ENCODE results near the gene ACOD1. TPM values are rescaled to one million over a fixed set of nuclear protein-coding genes. Genes with fewer than 3 reads are reported as not detected.

The ACOD1 gene
- total RNA-seq, 4 donors from 2014 or later, result not detected

DNA sequence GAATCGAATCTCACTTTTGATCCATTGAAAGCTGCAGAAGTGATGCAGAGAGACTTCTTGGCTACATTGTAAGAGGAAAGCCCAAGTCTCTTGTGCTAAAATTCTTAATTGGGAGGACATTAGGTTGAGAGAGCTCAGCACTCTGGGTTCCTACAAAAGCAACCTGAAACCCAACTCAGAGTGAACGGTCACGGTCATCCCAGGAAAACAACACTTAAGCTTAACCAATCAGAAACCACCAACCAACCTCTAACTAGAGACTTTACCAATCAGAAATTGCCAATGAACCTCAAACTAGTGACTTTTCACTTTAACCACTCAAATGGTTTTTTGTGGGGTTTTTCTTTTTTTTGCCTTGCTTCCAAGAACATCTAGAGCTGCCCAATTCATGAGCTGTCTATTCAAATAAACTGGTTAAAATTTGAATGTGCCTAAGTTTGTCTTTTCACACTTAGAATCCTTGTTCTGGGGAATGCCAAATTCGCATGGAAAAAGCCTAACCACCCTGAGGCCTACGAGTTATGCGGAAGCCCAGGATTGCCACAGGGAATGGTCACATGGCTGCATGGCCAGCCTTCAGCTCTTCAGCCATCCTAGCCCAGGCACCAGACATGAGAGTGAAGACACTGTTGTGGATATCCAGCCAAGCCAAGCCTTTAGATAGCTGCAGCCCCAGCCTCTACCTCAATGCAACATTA lies 25.8 kb downstream of the ACOD1 start:
- TF ChIP-seq POLR2A (IDR thresholded peaks at IDR 0.05), result no peak
- TF ChIP-seq, protein P1, sequence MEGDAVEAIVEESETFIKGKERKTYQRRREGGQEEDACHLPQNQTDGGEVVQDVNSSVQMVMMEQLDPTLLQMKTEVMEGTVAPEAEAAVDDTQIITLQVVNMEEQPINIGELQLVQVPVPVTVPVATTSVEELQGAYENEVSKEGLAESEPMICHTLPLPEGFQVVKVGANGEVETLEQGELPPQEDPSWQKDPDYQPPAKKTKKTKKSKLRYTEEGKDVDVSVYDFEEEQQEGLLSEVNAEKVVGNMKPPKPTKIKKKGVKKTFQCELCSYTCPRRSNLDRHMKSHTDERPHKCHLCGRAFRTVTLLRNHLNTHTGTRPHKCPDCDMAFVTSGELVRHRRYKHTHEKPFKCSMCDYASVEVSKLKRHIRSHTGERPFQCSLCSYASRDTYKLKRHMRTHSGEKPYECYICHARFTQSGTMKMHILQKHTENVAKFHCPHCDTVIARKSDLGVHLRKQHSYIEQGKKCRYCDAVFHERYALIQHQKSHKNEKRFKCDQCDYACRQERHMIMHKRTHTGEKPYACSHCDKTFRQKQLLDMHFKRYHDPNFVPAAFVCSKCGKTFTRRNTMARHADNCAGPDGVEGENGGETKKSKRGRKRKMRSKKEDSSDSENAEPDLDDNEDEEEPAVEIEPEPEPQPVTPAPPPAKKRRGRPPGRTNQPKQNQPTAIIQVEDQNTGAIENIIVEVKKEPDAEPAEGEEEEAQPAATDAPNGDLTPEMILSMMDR (IDR thresholded peaks at IDR 0.05), result no peak
- DNase-seq (ENCODE audit: low spot score in 2 of 2), result no peak
- intact Hi-C loops (cut with DNase I; ENCODE audit: low total_unique reads), result loop anchor here (10.0 kb wide), 1 partner anchor 1109 kb away; no protein-coding TSS in a partner anchor
- no peak overlapping the region for H3K4me3 ChIP-seq (ENCODE audit: low read depth, poor library complexity, severe bottlenecking)
- 88 to 91% methylated on average over 6 of the region's 6 CpGs for WGBS, 2 donors

GRCh38 chr13:76974618-76974975 lies 26.3 kb downstream of the ACOD1 start:
- TF ChIP-seq, protein P1 (IDR thresholded peaks at IDR 0.05), result no peak
- no peak for TF ChIP-seq POLR2A (IDR thresholded peaks at IDR 0.05)
- DNase-seq (ENCODE audit: low spot score in 2 of 2), result no peak
- H3K4me3 ChIP-seq (ENCODE audit: low read depth, poor library complexity, severe bottlenecking), result no peak overlapping the region
- intact Hi-C loops (cut with DNase I; ENCODE audit: low total_unique reads), result loop anchor here (10.0 kb wide), 1 partner anchor 1110 kb away; no protein-coding TSS in a partner anchor
- WGBS, 2 donors, result 85 to 89% methylated on average over 3 of the region's 3 CpGs

GRCh38 chr13:76975863-76976262 lies 27.6 kb downstream of the ACOD1 start:
- 61 to 74% methylated on average over 6 of the region's 6 CpGs for WGBS, 2 donors
- no peak overlapping the region for H3K4me3 ChIP-seq (ENCODE audit: low read depth, poor library complexity, severe bottlenecking)
- intact Hi-C loops (cut with DNase I; ENCODE audit: low total_unique reads), result loop anchor here (10.0 kb wide), 1 partner anchor 1111 kb away; no protein-coding TSS in a partner anchor
- DNase-seq (ENCODE audit: low spot score in 2 of 2), result no peak
- no peak for TF ChIP-seq POLR2A (IDR thresholded peaks at IDR 0.05)
- TF ChIP-seq, protein P1 (IDR thresholded peaks at IDR 0.05), result no peak

DNA sequence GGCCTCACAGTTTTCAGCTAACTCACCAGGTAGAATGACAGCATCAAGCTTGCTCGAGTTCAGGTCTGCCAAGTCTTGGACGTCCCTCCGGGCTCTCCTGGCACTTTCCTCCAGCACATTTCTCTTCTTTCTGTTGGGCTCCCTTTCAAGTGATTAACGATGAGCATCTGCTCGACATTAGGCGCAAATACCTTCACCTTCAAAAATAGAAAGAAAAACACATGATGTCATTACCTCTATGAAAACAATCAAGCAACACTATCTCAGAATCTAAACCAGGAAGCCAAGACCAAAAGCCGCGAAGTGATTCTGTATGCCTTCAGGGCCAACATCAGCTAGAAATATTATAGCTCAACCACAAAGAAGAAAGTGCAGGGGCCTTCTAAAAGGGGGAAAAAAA lies 28.2 kb downstream of the ACOD1 start:
- TF ChIP-seq POLR2A (IDR thresholded peaks at IDR 0.05), result no peak
- TF ChIP-seq, protein P1 (IDR thresholded peaks at IDR 0.05), result no peak
- no peak overlapping the region for H3K4me3 ChIP-seq (ENCODE audit: low read depth, poor library complexity, severe bottlenecking)
- DNase-seq (ENCODE audit: low spot score in 2 of 2), result no peak
- WGBS, 2 donors, result 29 to 40% methylated on average over 8 of the region's 8 CpGs
- intact Hi-C loops (cut with DNase I; ENCODE audit: low total_unique reads), result loop anchor here (10.0 kb wide), 1 partner anchor 1112 kb away; no protein-coding TSS in a partner anchor

DNA sequence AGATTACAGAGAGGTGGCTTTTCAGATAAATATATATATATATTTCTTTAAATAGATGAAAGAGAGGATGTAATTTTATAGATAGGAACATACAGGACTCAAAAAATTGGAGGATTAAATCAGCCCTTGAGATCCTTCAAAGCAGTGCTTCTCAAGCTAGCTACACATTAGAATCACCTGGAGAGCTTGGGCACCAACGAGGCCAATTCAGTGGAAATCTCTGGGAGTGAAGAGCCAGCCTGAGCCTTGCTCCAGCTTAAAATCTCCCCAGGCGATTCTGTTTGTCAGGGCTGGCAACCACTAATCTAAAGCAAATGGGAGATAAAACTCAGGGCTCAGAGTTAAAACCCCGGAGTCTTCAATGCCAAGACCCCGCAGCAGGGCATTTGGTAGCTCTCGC lies 28.6 kb downstream of the ACOD1 start:
- no peak for DNase-seq (ENCODE audit: low spot score in 2 of 2)
- intact Hi-C loops (cut with DNase I; ENCODE audit: low total_unique reads), result loop anchor here (10.0 kb wide), 1 partner anchor 1112 kb away; no protein-coding TSS in a partner anchor
- TF ChIP-seq POLR2A (IDR thresholded peaks at IDR 0.05), result no peak
- TF ChIP-seq, protein P1 (IDR thresholded peaks at IDR 0.05), result no peak
- no peak overlapping the region for H3K4me3 ChIP-seq (ENCODE audit: low read depth, poor library complexity, severe bottlenecking)
- 58 to 70% methylated on average over 5 of the region's 5 CpGs for WGBS, 2 donors
